Measurements from ENCODE around the gene FGD5. TPM values are rescaled to one million over a fixed set of nuclear protein-coding genes. Genes with fewer than 3 reads are reported as not detected.

FGD5 gene
- total RNA-seq, 1 experiment from 2014 or later, result not detected

GRCh38 chr3:14890476-14890875, 71.7 kb downstream of the FGD5 start:
- intact Hi-C loops (cut with micrococcal nuclease; ENCODE audit: unreplicated experiment), result no loop called here
- ChIA-PET POLR2A (ENCODE audit: low non-redundant PET) (no interaction called here), CTCF (no interaction called here)
- no TSS peak for BruUV-seq (replicated peaks)
- TF ChIP-seq CTCF (conservative IDR thresholded peaks at IDR 0.05; ENCODE audit: low read depth, low read length) (no peak), EZH2 (IDR thresholded peaks at IDR 0.05; ENCODE audit: borderline replicate concordance, low read depth, low read length, poor library complexity, severe bottlenecking) (no peak)
- DNase-seq (ENCODE audit: low spot score), result no peak
- Histone ChIP-seq H3K4me3 (ENCODE audit: low read depth, low read length, poor library complexity, severe bottlenecking) (no peak overlapping the region), H3K27me3 (replicated peaks; ENCODE audit: insufficient read depth, low read depth, low read length, poor library complexity) (peaks cover 27% of the 10 kb centered on the region), H3K36me3 (ENCODE audit: insufficient read depth, low read length, poor library complexity, severe bottlenecking) (no peaks in the 10 kb centered on the region), H3K4me1 (ENCODE audit: insufficient read depth, low read length, poor library complexity, severe bottlenecking) (no peaks in the 10 kb centered on the region), H3K27ac (ENCODE audit: low read depth, low read length, poor library complexity, severe bottlenecking) (no peak overlapping the region), H3K9me3 (ENCODE audit: low read depth, low read length, poor library complexity, severe bottlenecking) (no peaks in the 10 kb centered on the region)

GRCh38 chr3:14891135-14892132, 72.7 kb downstream of the FGD5 start:
- DNase-seq (ENCODE audit: low spot score), result no peak
- no peak for TF ChIP-seq CTCF (conservative IDR thresholded peaks at IDR 0.05; ENCODE audit: low read depth, low read length)
- no peak for TF ChIP-seq EZH2 (IDR thresholded peaks at IDR 0.05; ENCODE audit: borderline replicate concordance, low read depth, low read length, poor library complexity, severe bottlenecking)
- POLR2A ChIA-PET (ENCODE audit: low non-redundant PET), result interaction anchor here (0.7 kb wide), 1 partner anchor 9 kb away, joined by 6 read pairs; no protein-coding TSS in a partner anchor
- H3K36me3 ChIP-seq (ENCODE audit: insufficient read depth, low read length, poor library complexity, severe bottlenecking), result no peaks in the 10 kb centered on the region
- H3K4me1 ChIP-seq (ENCODE audit: insufficient read depth, low read length, poor library complexity, severe bottlenecking), result no peaks in the 10 kb centered on the region
- H3K9me3 ChIP-seq (ENCODE audit: low read depth, low read length, poor library complexity, severe bottlenecking), result no peaks in the 10 kb centered on the region
- no peak overlapping the region for H3K4me3 ChIP-seq (ENCODE audit: low read depth, low read length, poor library complexity, severe bottlenecking)
- H3K27me3 ChIP-seq (replicated peaks; ENCODE audit: insufficient read depth, low read depth, low read length, poor library complexity), result peaks cover 27% of the 10 kb centered on the region
- CTCF ChIA-PET, result no interaction called here
- H3K27ac ChIP-seq (ENCODE audit: low read depth, low read length, poor library complexity, severe bottlenecking), result no peak overlapping the region
- BruUV-seq (replicated peaks), result no TSS peak
- intact Hi-C loops (cut with micrococcal nuclease; ENCODE audit: unreplicated experiment), result no loop called here

GRCh38 chr3:14892226-14892625, 73.5 kb downstream of the FGD5 start:
- no peaks in the 10 kb centered on the region for H3K36me3 ChIP-seq (ENCODE audit: insufficient read depth, low read length, poor library complexity, severe bottlenecking)
- ChIA-PET POLR2A (ENCODE audit: low non-redundant PET) (interaction anchor here (0.7 kb wide), 1 partner anchor 9 kb away, joined by 6 read pairs; no protein-coding TSS in a partner anchor), CTCF (no interaction called here)
- no peak for DNase-seq (ENCODE audit: low spot score)
- intact Hi-C loops (cut with micrococcal nuclease; ENCODE audit: unreplicated experiment), result no loop called here
- TF ChIP-seq EZH2 (IDR thresholded peaks at IDR 0.05; ENCODE audit: borderline replicate concordance, low read depth, low read length, poor library complexity, severe bottlenecking) (no peak), CTCF (conservative IDR thresholded peaks at IDR 0.05; ENCODE audit: low read depth, low read length) (no peak)
- BruUV-seq (replicated peaks), result no TSS peak
- H3K4me1 ChIP-seq (ENCODE audit: insufficient read depth, low read length, poor library complexity, severe bottlenecking), result no peaks in the 10 kb centered on the region
- no peaks in the 10 kb centered on the region for H3K9me3 ChIP-seq (ENCODE audit: low read depth, low read length, poor library complexity, severe bottlenecking)
- H3K27me3 ChIP-seq (replicated peaks; ENCODE audit: insufficient read depth, low read depth, low read length, poor library complexity), result peaks cover 29% of the 10 kb centered on the region
- H3K27ac ChIP-seq (ENCODE audit: low read depth, low read length, poor library complexity, severe bottlenecking), result no peak overlapping the region
- H3K4me3 ChIP-seq (ENCODE audit: low read depth, low read length, poor library complexity, severe bottlenecking), result no peak overlapping the region

Data from A673 (cell line).